Sigmoid colon (tissue), 7 donors: ENCODE data around the gene HSPB9. TPM values are rescaled to one million over a fixed set of nuclear protein-coding genes. Genes with fewer than 3 reads are reported as not detected.
A peak's percentile ranks its signal among the peaks of the same experiment; 100 is the strongest.

Source experiments
- DNase-seq: peaks from one replicate; pipeline ENCODE4 v3.0.0-alpha.2; 2019
- H3K27ac ChIP-seq, 4 donors: fragments of 200-600 bp; sonication (generic); one replicate each; pipeline ENCODE4 v1.5.1; 2016 to 2019; ENCODE audit warnings: mild to moderate bottlenecking in 1 of 4
- H3K27me3 ChIP-seq, 3 donors: fragments of 200-600 bp; sonication (generic); one replicate each; pipeline ENCODE4 v1.5.1; 2019; ENCODE audit warnings: mild to moderate bottlenecking in 1 of 3
- H3K36me3 ChIP-seq, 4 donors: fragments of 200-600 bp; sonication (generic); one replicate each; pipeline ENCODE4 v1.5.1; 2016 to 2019
- H3K4me1 ChIP-seq, 4 donors: fragments of 200-600 bp; sonication (generic); one replicate each; pipeline ENCODE4 v1.5.1; 2017 to 2019
- H3K4me3 ChIP-seq, 4 donors: fragments of 200-600 bp; sonication (generic); one replicate each; pipeline ENCODE4 v1.5.1; 2017 to 2019; ENCODE audit warnings: mild to moderate bottlenecking in 2 of 4, moderate library complexity in 1 of 4
- H3K9me3 ChIP-seq, 4 donors: fragments of 200-600 bp in 3 of 4; sonication (generic) in 3 of 4; one replicate each; pipeline versions ENCODE4 v1.5.1 to v1.6.1; 2013 to 2019
- EP300 ChIP-seq, 4 donors: sonication (generic); formaldehyde crosslinking; IDR thresholded peaks; one replicate each; pipeline ENCODE4 v1.6.1; 2017; ENCODE audit warnings: antibody characterized with exemption in 4 of 4
- POLR2A ChIP-seq, 2 donors: fragments of 450-650 bp; IDR thresholded peaks; one replicate each; pipeline ENCODE4 v1.6.1; 2016; ENCODE audit warnings: antibody characterized with exemption in 2 of 2, mild to moderate bottlenecking in 2 of 2, moderate library complexity in 2 of 2
- POLR2AphosphoS5 ChIP-seq, 4 donors: sonication (generic); formaldehyde crosslinking; IDR thresholded peaks; one replicate each; pipeline ENCODE4 v1.6.1; 2017; ENCODE audit warnings: antibody characterized with exemption in 4 of 4
- WGBS, 2 donors: extraction: QIAGEN DNeasy Blood & Tissue Kit; methylation state at CpG; one replicate each; pipeline ENCODE4 v1.1.7; 2013; 5-methylcytosine and 5-hydroxymethylcytosine counted together
- intact Hi-C: fragments of 100-400 bp; cut with DNase I; formaldehyde crosslinking; loops from one replicate; pipeline ENCODE4 v1.15.1; 2023
- polyA plus RNA-seq, 3 donors: library from polyadenylated mRNA; stranded (reverse); fragments of 200-250 nt; gene quantifications; one replicate each; pipeline ENCODE4 v1.2.3, GENCODE V29; 2013
- total RNA-seq, 4 donors: library from RNA; depleted of rRNA; stranded (reverse); fragments of >200 nt; gene quantifications; one replicate each; pipeline ENCODE4 v1.1.0, GENCODE V29; 2016
- TF ChIP-seq, protein P1 (sequence below), 4 experiments: fragments of 450-650 bp in 3 of 4; fragments of 200-600 bp in 1 of 4; IDR thresholded peaks; one replicate each; pipeline ENCODE4 v1.5.1; 2016 to 2019; ENCODE audit warnings: antibody characterized with exemption in 4 of 4, mild to moderate bottlenecking in 3 of 4, moderate library complexity in 2 of 4
- donor health status: healthy with polysubstance abuse.
- donor health status: Bipolar disorder and iron deficiency.
- donor health status: healthy.

The HSPB9 gene
- total and polyA plus RNA-seq, 7 donors = 0.10 to 0.83 (median 0.38) TPM; not detected in 3

DNA sequence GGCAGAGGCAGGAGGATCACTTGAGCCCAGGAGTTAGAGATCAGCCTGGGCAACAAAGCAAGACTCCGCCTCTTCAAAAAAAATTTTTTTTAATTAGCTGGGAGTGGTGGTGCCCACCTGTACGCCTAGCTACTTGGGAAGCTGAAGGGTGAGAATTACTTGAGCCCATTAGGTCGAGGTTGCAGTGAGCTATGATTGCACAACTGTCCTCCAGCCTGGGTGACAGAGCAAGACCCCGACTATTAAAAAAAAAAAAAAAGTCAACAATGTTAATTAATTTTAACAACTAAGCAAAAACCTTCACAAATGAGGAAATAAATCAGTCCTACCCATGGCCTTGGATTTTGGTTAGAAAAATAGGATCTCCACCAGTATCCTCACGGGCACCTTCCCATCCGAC lies 15.5 kb upstream of the HSPB9 start:
- WGBS, 2 donors = 66% methylated on average over 6 of the region's 6 CpGs
- DNase-seq = no peak
- intact Hi-C loops = no loop called here
- peaks cover 0 to 22% (median 17%) of the 10 kb centered on the region in 4 donors for H3K4me1 ChIP-seq
- no peaks in the 10 kb centered on the region for H3K9me3 ChIP-seq
- TF ChIP-seq, protein P1, sequence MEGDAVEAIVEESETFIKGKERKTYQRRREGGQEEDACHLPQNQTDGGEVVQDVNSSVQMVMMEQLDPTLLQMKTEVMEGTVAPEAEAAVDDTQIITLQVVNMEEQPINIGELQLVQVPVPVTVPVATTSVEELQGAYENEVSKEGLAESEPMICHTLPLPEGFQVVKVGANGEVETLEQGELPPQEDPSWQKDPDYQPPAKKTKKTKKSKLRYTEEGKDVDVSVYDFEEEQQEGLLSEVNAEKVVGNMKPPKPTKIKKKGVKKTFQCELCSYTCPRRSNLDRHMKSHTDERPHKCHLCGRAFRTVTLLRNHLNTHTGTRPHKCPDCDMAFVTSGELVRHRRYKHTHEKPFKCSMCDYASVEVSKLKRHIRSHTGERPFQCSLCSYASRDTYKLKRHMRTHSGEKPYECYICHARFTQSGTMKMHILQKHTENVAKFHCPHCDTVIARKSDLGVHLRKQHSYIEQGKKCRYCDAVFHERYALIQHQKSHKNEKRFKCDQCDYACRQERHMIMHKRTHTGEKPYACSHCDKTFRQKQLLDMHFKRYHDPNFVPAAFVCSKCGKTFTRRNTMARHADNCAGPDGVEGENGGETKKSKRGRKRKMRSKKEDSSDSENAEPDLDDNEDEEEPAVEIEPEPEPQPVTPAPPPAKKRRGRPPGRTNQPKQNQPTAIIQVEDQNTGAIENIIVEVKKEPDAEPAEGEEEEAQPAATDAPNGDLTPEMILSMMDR (IDR thresholded peaks at IDR 0.05) = no peak
- no peak for TF ChIP-seq POLR2A (IDR thresholded peaks at IDR 0.05)
- TF ChIP-seq EP300 (IDR thresholded peaks at IDR 0.05) = no peak
- no peak for TF ChIP-seq POLR2AphosphoS5 (IDR thresholded peaks at IDR 0.05)
- H3K4me3 ChIP-seq = peak overlapping the region in 2 of 4 donors; percentile 29
- H3K27me3 ChIP-seq = no peaks in the 10 kb centered on the region
- H3K36me3 ChIP-seq = peaks cover 0 to 24% (median 6%) of the 10 kb centered on the region in 4 donors
- H3K27ac ChIP-seq = no peak overlapping the region

DNA sequence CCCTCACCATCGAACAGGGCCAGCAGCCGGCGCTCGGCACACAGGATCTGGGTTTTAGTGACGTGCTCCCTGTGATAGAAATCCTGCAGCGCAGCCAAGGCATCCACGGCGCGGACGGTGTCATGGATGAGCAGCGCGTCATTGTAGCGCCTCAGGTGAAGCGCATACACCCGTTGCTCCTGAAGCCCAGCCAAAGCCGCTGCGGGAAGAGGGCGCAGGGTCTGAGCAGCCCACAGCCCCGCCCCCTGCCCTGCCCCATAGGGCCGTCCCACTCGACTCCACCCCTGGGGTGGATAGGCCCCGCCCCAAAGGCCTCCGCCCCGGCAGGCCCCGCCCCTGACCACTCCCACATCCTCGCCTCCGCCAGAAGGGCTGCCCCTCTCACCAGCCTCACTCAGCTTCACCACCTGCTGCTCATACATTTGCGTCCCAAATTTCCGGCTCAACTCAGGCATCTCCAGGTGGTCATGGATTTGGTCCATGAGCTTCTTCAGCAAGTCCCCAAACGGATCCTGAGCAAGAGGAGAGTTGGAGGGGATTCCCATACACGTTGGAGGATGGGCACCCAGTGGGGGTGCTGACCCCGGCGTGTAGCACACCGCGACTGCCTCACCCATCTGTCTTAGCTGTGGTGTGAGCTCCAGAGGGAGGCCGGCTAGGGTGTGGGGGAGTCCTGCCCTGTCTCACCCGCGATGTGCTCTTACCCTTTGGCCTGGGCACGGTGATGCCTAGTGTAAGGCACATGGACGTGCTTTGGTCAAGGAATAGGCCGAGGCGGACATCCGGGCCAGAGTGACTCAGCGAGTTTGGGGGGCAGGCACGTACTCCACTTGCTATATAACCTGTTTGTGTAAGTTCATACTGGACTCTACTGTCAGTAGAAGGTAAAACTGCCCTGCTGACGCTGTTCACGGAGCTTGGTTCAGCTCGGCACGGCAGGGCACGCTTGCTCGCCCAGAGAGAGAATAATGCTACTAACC lies 14.7 kb upstream of the HSPB9 start:
- peak overlapping the region in 3 of 4 donors; percentile 9 to 29 (median 29) for H3K4me3 ChIP-seq
- intact Hi-C loops = no loop called here
- peaks cover 0 to 24% (median 6%) of the 10 kb centered on the region in 4 donors for H3K36me3 ChIP-seq
- TF ChIP-seq EP300 (IDR thresholded peaks at IDR 0.05) (no peak), POLR2A (IDR thresholded peaks at IDR 0.05) (no peak), POLR2AphosphoS5 (IDR thresholded peaks at IDR 0.05) (no peak)
- TF ChIP-seq, protein P1 (IDR thresholded peaks at IDR 0.05) = no peak
- peaks cover 0 to 25% (median 20%) of the 10 kb centered on the region in 4 donors for H3K4me1 ChIP-seq
- H3K27me3 ChIP-seq = no peaks in the 10 kb centered on the region
- H3K9me3 ChIP-seq = no peaks in the 10 kb centered on the region
- no peak overlapping the region for H3K27ac ChIP-seq
- WGBS, 2 donors = 43 to 49% methylated on average over 51 of the region's 51 CpGs
- DNase-seq = peak; percentile 84

DNA sequence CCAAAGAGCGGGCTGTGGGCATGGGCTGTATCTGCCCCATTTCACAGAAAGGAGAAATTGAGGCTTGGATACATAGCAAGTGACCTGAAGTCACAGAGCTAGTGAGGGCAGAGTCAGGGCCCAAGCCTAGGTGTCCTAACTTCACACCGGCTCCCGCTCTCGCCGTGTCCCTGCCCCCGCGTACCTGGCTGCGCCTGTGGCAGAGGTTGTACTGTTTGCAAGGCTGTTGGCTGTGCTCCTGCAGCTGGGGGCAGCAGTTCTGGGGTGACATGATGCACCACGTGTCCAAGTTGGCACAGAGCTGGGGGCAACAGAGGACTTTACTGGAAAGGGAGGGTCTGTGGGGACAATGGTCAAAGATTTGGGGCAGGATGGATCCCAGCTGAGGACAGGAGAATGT lies 13.5 kb upstream of the HSPB9 start:
- H3K4me1 ChIP-seq = peaks cover 0 to 32% (median 26%) of the 10 kb centered on the region in 4 donors
- no peak for DNase-seq
- TF ChIP-seq POLR2A (IDR thresholded peaks at IDR 0.05) = no peak
- no peak for TF ChIP-seq EP300 (IDR thresholded peaks at IDR 0.05)
- TF ChIP-seq POLR2AphosphoS5 (IDR thresholded peaks at IDR 0.05) = no peak
- TF ChIP-seq, protein P1 (IDR thresholded peaks at IDR 0.05) = no peak
- no peaks in the 10 kb centered on the region for H3K9me3 ChIP-seq
- no peaks in the 10 kb centered on the region for H3K27me3 ChIP-seq
- no peak overlapping the region for H3K27ac ChIP-seq
- H3K4me3 ChIP-seq = no peak overlapping the region
- peaks cover 0 to 28% (median 6%) of the 10 kb centered on the region in 4 donors for H3K36me3 ChIP-seq
- WGBS, 2 donors = 91 to 97% methylated on average over 9 of the region's 9 CpGs
- intact Hi-C loops = no loop called here

DNA sequence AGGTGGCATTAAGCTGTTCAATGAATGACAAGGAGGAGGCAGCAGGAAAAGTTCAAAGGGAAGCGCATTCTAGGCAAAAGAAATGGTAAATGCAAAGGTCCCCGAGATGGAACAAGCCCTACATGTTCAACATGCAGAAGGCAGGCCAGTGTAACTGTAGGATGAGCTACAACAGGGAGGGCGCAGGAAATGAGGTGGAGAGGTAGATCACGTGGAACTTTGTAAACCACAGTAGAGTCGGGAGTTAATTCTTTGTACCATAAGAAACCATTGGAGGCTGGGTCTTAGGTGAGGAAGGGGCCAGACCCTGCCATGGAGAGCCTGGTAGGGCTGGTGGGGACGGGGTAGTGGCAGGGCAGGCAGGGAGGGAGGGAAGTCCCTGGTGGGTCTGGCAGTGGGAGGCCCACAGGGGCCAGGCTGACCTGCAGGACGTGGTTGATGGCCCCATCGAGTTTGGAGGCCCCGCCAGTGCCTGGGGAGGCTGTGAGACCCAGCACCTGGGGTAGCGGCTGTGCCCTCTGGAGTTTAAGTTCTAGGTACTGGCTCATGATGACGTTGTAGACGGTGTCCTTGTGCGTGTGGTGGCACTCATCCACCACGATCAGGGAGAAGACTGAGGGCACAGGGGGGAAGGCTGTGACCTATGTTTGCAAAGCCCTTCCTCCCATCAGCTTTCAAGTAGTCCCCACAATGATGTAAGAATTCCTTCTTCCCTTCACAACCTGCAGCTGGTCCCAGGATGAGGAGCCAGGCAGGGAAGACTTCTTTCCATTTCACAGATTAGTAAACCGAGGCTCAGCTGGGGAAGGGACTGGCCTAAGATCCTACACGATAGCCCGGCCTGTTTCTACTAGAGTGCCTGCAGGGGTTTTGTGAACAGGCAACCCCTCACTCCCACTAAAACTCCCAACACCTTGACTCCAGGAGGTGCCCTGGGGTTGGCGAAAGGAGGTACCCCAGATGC lies 12.0 kb upstream of the HSPB9 start:
- Histone ChIP-seq H3K36me3 (peaks cover 0 to 33% (median 7%) of the 10 kb centered on the region in 4 donors), H3K9me3 (no peaks in the 10 kb centered on the region), H3K27ac (peak overlapping the region in 3 of 4 donors; percentile 90 to 96 (median 95)), H3K4me3 (no peak overlapping the region), H3K27me3 (no peaks in the 10 kb centered on the region), H3K4me1 (peaks cover 0 to 32% (median 26%) of the 10 kb centered on the region in 4 donors)
- TF ChIP-seq POLR2AphosphoS5 (IDR thresholded peaks at IDR 0.05) (no peak), POLR2A (IDR thresholded peaks at IDR 0.05) (no peak), EP300 (IDR thresholded peaks at IDR 0.05) (no peak)
- TF ChIP-seq, protein P1 (IDR thresholded peaks at IDR 0.05) = no peak
- intact Hi-C loops = loop anchor here (5.0 kb wide), 1 partner anchor 143 kb away; the partner anchor contains the start of gene CNP
- 90 to 92% methylated on average over 18 of the region's 18 CpGs for WGBS, 2 donors
- DNase-seq = no peak
